PC-9 (cell line): ENCODE measurements around the gene TLR1.

Experiments used
- CTCF ChIP-seq: fragments of 200-600 bp; sonication (generic); conservative IDR thresholded peaks from 2 replicates; pipeline ENCODE4 v1.6.1; 2017; ENCODE audit warnings: mixed run types, antibody characterized with exemption, mild to moderate bottlenecking, moderate library complexity
- EZH2 ChIP-seq: fragments of 200-600 bp; sonication (generic); IDR thresholded peaks from 2 replicates; pipeline ENCODE4 v1.8.0; 2017; ENCODE audit warnings: antibody characterized with exemption, low read depth

GRCh38 chr4:38837849-38838248 is 33.3 kb upstream of the TLR1 start:
- TF ChIP-seq CTCF, result no peak
- TF ChIP-seq EZH2, result no peak
